ENCODE data around the gene MYBPH.

- TF ChIP-seq CTCF (conservative IDR thresholded peaks at IDR 0.05; ENCODE audit: low read depth in 2 of 2), result no peak
- TF ChIP-seq REST (IDR thresholded peaks at IDR 0.05; ENCODE audit: unreplicated experiment), result no peak
- no peak for TF ChIP-seq POLR2AphosphoS5 (IDR thresholded peaks at IDR 0.05; ENCODE audit: low read depth)
- TF ChIP-seq EZH2 (IDR thresholded peaks at IDR 0.05; ENCODE audit: low read depth, unreplicated experiment), result no peak
- no peak for TF ChIP-seq EZH2phosphoT487 (IDR thresholded peaks at IDR 0.05; ENCODE audit: unreplicated experiment)
Measured at GRCh38 chr1:203162403-203162802, 13.2 kb downstream of the MYBPH start.
